ENCODE measurements around the gene PCDHGC3. TPM values are rescaled to one million over a fixed set of nuclear protein-coding genes. Genes with fewer than 3 reads are reported as not detected.

Gene PCDHGC3
- polyA plus RNA-seq, 2 of the 4 experiments (the other 2 are of a cell fraction), result 1.9 to 5.2 TPM

- no peak for TF ChIP-seq FOXS1 (CRISPR knock-in tag; IDR thresholded peaks at IDR 0.05)
- TF ChIP-seq PHF8 (IDR thresholded peaks at IDR 0.05; ENCODE audit: borderline replicate concordance, low read depth), result no peak
- no peak for TF ChIP-seq MAX (IDR thresholded peaks at IDR 0.05)
- TF ChIP-seq HES2 (IDR thresholded peaks at IDR 0.05), result no peak
- no peak for TF ChIP-seq RARB (CRISPR knock-in tag; IDR thresholded peaks at IDR 0.05)
- TF ChIP-seq KDM5A (IDR thresholded peaks at IDR 0.05), result no peak
- no peak for TF ChIP-seq NPAS2 (CRISPR knock-in tag; IDR thresholded peaks at IDR 0.05; ENCODE audit: borderline replicate concordance)
- no peak for TF ChIP-seq HOXB5 (CRISPR knock-in tag; IDR thresholded peaks at IDR 0.05)
- TF ChIP-seq EHMT2 (IDR thresholded peaks at IDR 0.05; ENCODE audit: low read depth), result no peak
- no peak for TF ChIP-seq HOXA7 (CRISPR knock-in tag; IDR thresholded peaks at IDR 0.05)
- TF ChIP-seq HMGXB4 (CRISPR knock-in tag; IDR thresholded peaks at IDR 0.05; ENCODE audit: borderline replicate concordance), result no peak
- no peak for TF ChIP-seq CTCF (IDR thresholded peaks at IDR 0.05)
- TF ChIP-seq JUNB (IDR thresholded peaks at IDR 0.05), result no peak
- no peak for TF ChIP-seq SREBF2 (IDR thresholded peaks at IDR 0.05)
- TF ChIP-seq HEYL (CRISPR knock-in tag; IDR thresholded peaks at IDR 0.05), result no peak
- TF ChIP-seq SMC3 (IDR thresholded peaks at IDR 0.05), result no peak
- Histone ChIP-seq H3K4me2 (no peak overlapping the region), H3K4me3 (no peak overlapping the region), H3K4me1 (no peaks in the 10 kb centered on the region), H3K27ac (no peak overlapping the region), H3K9me3 (no peaks in the 10 kb centered on the region)
- FAIRE-seq (no peak), DNase-seq (ENCODE audit: low read depth in 1 of 2, low spot score in 1 of 2) (no peak), ATAC-seq (no peak)
- ChIA-PET CTCF (interaction anchor here (1.1 to 15.1 kb wide), 10 partner anchors 10 to 144 kb away, joined by 3 to 163 read pairs (median 6); partner anchors contain the start of genes PCDHGA7, PCDHGC3 and PCDHGC5), POLR2A (no interaction called here)
- 84% methylated on average over 6 of the region's 6 CpGs for WGBS (ENCODE audit: missing lambda C conversion rate)
Measured at GRCh38 chr5:141514330-141515133, 38.8 kb downstream of the PCDHGC3 start.

GRCh38 chr5:141515141-141515540, 39.4 kb downstream of the PCDHGC3 start:
- FAIRE-seq (no peak), DNase-seq (ENCODE audit: low read depth in 1 of 2, low spot score in 1 of 2) (no peak), ATAC-seq (no peak)
- ChIA-PET CTCF (interaction anchor here (1.6 to 15.1 kb wide), 7 partner anchors 9 to 134 kb away, joined by 4 to 163 read pairs (median 7); partner anchors contain the start of genes PCDHGA7, PCDHGC3 and PCDHGC5), POLR2A (no interaction called here)
- no peaks in the 10 kb centered on the region for H3K9me3 ChIP-seq
- WGBS (ENCODE audit: missing lambda C conversion rate), result 80% methylated on average over 3 of the region's 3 CpGs
- TF ChIP-seq ZNF302 (CRISPR knock-in tag; IDR thresholded peaks at IDR 0.05) (no peak), RFX5 (IDR thresholded peaks at IDR 0.05) (no peak), ESRRA (IDR thresholded peaks at IDR 0.05; ENCODE audit: borderline replicate concordance, low read length) (no peak), EHF (CRISPR knock-in tag; IDR thresholded peaks at IDR 0.05) (no peak), CEBPB (IDR thresholded peaks at IDR 0.05) (no peak), RNF2 (IDR thresholded peaks at IDR 0.05; ENCODE audit: borderline replicate concordance, low read depth) (no peak), CBX2 (IDR thresholded peaks at IDR 0.05; ENCODE audit: borderline replicate concordance, low read depth) (no peak), ZSCAN20 (CRISPR knock-in tag; IDR thresholded peaks at IDR 0.05) (no peak), NR3C1 (IDR thresholded peaks at IDR 0.05) (no peak), KDM5A (IDR thresholded peaks at IDR 0.05) (no peak), BCL3 (IDR thresholded peaks at IDR 0.05) (no peak), SMC3 (IDR thresholded peaks at IDR 0.05) (no peak), BHLHE40 (IDR thresholded peaks at IDR 0.05; ENCODE audit: low read depth, low read length) (no peak), MYC (IDR thresholded peaks at IDR 0.05; ENCODE audit: borderline replicate concordance, low read length) (no peak), TFCP2L1 (CRISPR knock-in tag; IDR thresholded peaks at IDR 0.05) (no peak)
- H3K27ac ChIP-seq, result no peak overlapping the region
- H3K4me3 ChIP-seq, result no peak overlapping the region
- no peaks in the 10 kb centered on the region for H3K4me1 ChIP-seq
- no peak overlapping the region for H3K4me2 ChIP-seq

Measured in A549 (cell line).